ENCODE measurements around the gene ARRDC4. TPM values are rescaled to one million over a fixed set of nuclear protein-coding genes. Genes with fewer than 3 reads are reported as not detected.
"Not testable (repeated sequence)": the region's sequence is repeated elsewhere in the genome, so short reads cannot be mapped to it uniquely, and the experiment has no call there.

ARRDC4 gene
- polyA plus RNA-seq, 1 experiment = 9.2 TPM

GRCh38 chr15:97979140-97979520 is 18.6 kb downstream of the ARRDC4 start:
- DNase-seq (ENCODE audit: low read depth, low spot score) = no peak
- H3K27ac ChIP-seq (ENCODE audit: low read depth, low read length) = no peak overlapping the region
- H3K4me3 ChIP-seq (ENCODE audit: low read depth, low read length) = no peak overlapping the region
- H3K27me3 ChIP-seq (ENCODE audit: control insufficient read depth, insufficient read depth, low read length) = no peaks in the 10 kb centered on the region
- ChIA-PET POLR2A (no interaction called here), CTCF (no interaction called here)
- no peak for TF ChIP-seq CTCF (IDR thresholded peaks at IDR 0.05; ENCODE audit: low read depth, low read length)
- H3K9me3 ChIP-seq (ENCODE audit: control insufficient read depth, insufficient read depth, low read length) = no peaks in the 10 kb centered on the region; the same call in 1 of the 2 replicates

- TF ChIP-seq CTCF (IDR thresholded peaks at IDR 0.05; ENCODE audit: low read depth, low read length) = no peak
- DNase-seq (ENCODE audit: low read depth, low spot score) = no peak
- no peak overlapping the region for H3K27ac ChIP-seq (ENCODE audit: low read depth, low read length)
- no peaks in the 10 kb centered on the region; the same call in 1 of the 2 replicates for H3K9me3 ChIP-seq (ENCODE audit: control insufficient read depth, insufficient read depth, low read length)
- ChIA-PET CTCF (interaction anchor here (0.6 kb wide), 1 partner anchor 72 kb away, joined by 4 read pairs; no protein-coding TSS in a partner anchor), POLR2A (no interaction called here)
- no peaks in the 10 kb centered on the region for H3K27me3 ChIP-seq (ENCODE audit: control insufficient read depth, insufficient read depth, low read length)
- H3K4me3 ChIP-seq (ENCODE audit: low read depth, low read length) = no peak overlapping the region
Measured at GRCh38 chr15:97981058-97981457, 20.6 kb downstream of the ARRDC4 start.

GRCh38 chr15:97981758-97982157 is 21.3 kb downstream of the ARRDC4 start:
- no peak for TF ChIP-seq CTCF (IDR thresholded peaks at IDR 0.05; ENCODE audit: low read depth, low read length)

GRCh38 chr15:97984157-97984556 is 23.7 kb downstream of the ARRDC4 start:
- no peak overlapping the region for H3K4me3 ChIP-seq (ENCODE audit: low read depth, low read length)
- no peaks in the 10 kb centered on the region for H3K27me3 ChIP-seq (ENCODE audit: control insufficient read depth, insufficient read depth, low read length)
- peaks cover 4% of the 10 kb centered on the region for H3K9me3 ChIP-seq (ENCODE audit: control insufficient read depth, insufficient read depth, low read length)
- CTCF ChIA-PET = no interaction called here
- no peak for TF ChIP-seq CTCF (IDR thresholded peaks at IDR 0.05; ENCODE audit: low read depth, low read length)
- POLR2A ChIA-PET = no interaction called here
- no peak for DNase-seq (ENCODE audit: low read depth, low spot score)
- no peak overlapping the region for H3K27ac ChIP-seq (ENCODE audit: low read depth, low read length)

More at GRCh38 chr15:97981758-97982157, 21.3 kb downstream of the ARRDC4 start:
- H3K9me3 ChIP-seq (ENCODE audit: control insufficient read depth, insufficient read depth, low read length) = peaks cover 1% of the 10 kb centered on the region
- no peak overlapping the region for H3K4me3 ChIP-seq (ENCODE audit: low read depth, low read length)
- POLR2A ChIA-PET = no interaction called here
- no peak overlapping the region for H3K27ac ChIP-seq (ENCODE audit: low read depth, low read length)
- H3K27me3 ChIP-seq (ENCODE audit: control insufficient read depth, insufficient read depth, low read length) = no peaks in the 10 kb centered on the region
- CTCF ChIA-PET = interaction anchor here (1.2 kb wide), 1 partner anchor 78 kb away, joined by 3 read pairs; no protein-coding TSS in a partner anchor
- no peak for DNase-seq (ENCODE audit: low read depth, low spot score)

DNA sequence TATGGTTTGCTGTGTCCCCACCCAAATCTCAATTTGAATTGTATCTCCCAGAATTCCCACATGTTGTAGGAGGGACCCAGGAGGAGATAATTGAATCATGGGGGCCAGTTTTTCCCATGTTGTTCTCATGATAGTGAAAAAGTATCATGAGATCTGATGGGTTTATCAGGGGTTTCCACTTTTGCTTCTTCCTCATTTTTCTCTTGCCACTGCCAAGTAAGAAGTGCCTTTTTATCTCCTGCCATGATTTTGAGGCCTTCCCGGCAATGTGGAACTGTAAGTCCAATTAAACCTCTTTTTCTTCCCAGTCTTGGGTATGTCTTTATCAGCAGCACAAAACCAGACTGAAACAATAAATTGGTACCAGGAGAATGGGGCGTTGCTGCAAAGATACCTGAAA is 25.5 kb downstream of the ARRDC4 start:
- H3K4me3 ChIP-seq (ENCODE audit: low read depth, low read length); H3K27me3 ChIP-seq (ENCODE audit: control insufficient read depth, insufficient read depth, low read length); H3K9me3 ChIP-seq (ENCODE audit: control insufficient read depth, insufficient read depth, low read length); CTCF ChIA-PET; H3K27ac ChIP-seq (ENCODE audit: low read depth, low read length); DNase-seq (ENCODE audit: low read depth, low spot score); POLR2A ChIA-PET: not testable (repeated sequence)

- no peak overlapping the region for H3K27ac ChIP-seq (ENCODE audit: low read depth, low read length)
- no peak overlapping the region for H3K4me3 ChIP-seq (ENCODE audit: low read depth, low read length)
- POLR2A ChIA-PET = no interaction called here
- TF ChIP-seq CTCF (IDR thresholded peaks at IDR 0.05; ENCODE audit: low read depth, low read length) = no peak
- H3K9me3 ChIP-seq (ENCODE audit: control insufficient read depth, insufficient read depth, low read length) = peaks cover 4% of the 10 kb centered on the region
- H3K27me3 ChIP-seq (ENCODE audit: control insufficient read depth, insufficient read depth, low read length) = no peaks in the 10 kb centered on the region
- CTCF ChIA-PET = no interaction called here
- no peak for DNase-seq (ENCODE audit: low read depth, low spot score)
Measured at GRCh38 chr15:97986781-97987180, 26.3 kb downstream of the ARRDC4 start.

Measured in AG04450 (cell line).